SK-N-SH treated with all-trans-retinoic acid at 6 μM for 48 hours (cell line): ENCODE measurements around the gene WNT6.

Source experiments
- CSDC2 ChIP-seq: fragments of 250-450 bp; sonication (Bioruptor Pico); IDR thresholded peaks from 2 replicates; pipeline ENCODE4 v1.5.0; 2020; ENCODE audit warnings: mild to moderate bottlenecking, moderate library complexity
- PPARA ChIP-seq: fragments of 250-450 bp; sonication (Bioruptor Pico); IDR thresholded peaks from 2 replicates; pipeline ENCODE4 v1.5.0; 2020; ENCODE audit warnings: mild to moderate bottlenecking, borderline replicate concordance
- ZNF565 ChIP-seq: fragments of 450-650 bp; formaldehyde crosslinking; conservative IDR thresholded peaks from 2 replicates; pipeline ENCODE4 v1.5.0; 2020; ENCODE audit warnings: low read depth, mild to moderate bottlenecking, moderate library complexity

- no peak for TF ChIP-seq ZNF565 (CRISPR knock-in tag)
- TF ChIP-seq CSDC2 (CRISPR knock-in tag): no peak
- no peak for TF ChIP-seq PPARA (CRISPR knock-in tag)
Measured at GRCh38 chr2:218878486-218878885, 18.9 kb downstream of the WNT6 start.
